Medulla oblongata (tissue), 1 donor: ENCODE data around the gene NUP62.

Experiments used
- DNase-seq: peaks from one replicate; pipeline ENCODE4 v3.0.0-alpha.2; 2015; ENCODE audit errors: extremely low spot score

Gene NUP62

GRCh38 chr19:49881186-49881585 is 48.1 kb downstream of the NUP62 start:
- DNase-seq = no peak

- no peak for DNase-seq
Observed at GRCh38 chr19:49880162-49880869, 49.0 kb downstream of the NUP62 start.

DNA sequence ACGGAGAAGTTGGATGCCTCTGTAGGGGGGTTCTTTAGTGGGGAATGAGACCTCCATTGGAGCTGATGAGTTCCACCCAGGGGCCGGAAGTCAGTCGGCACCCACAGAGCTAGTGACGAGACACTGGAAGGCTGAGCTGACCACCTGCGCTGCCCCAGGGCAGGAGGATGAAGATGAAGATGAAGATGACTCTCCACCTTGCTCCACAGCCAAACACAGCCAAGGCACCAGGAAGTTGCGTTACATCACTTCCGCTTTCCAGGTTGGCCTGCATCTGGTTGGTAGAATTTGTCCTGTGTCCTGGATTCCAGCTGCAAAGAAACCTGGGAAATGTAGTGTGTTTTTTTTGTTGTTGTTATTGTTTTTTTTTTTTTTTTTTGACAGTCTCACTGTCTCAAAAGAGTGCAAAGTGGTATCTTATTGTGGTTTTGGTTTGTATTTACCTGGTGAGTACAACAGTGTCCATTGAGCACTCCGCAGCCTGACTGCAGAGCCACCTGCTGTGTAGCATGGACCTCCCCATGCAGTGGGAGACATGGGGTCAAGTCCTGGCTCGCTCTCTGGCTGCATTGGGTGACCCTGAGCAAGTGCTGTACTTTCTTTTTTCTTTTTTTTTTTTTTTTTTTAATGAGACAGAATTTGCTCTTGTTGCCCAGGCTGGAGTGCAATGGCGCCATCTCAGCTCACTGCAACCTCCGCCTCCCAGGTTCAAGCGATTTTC is 49.9 kb downstream of the NUP62 start:
- no peak for DNase-seq

DNA sequence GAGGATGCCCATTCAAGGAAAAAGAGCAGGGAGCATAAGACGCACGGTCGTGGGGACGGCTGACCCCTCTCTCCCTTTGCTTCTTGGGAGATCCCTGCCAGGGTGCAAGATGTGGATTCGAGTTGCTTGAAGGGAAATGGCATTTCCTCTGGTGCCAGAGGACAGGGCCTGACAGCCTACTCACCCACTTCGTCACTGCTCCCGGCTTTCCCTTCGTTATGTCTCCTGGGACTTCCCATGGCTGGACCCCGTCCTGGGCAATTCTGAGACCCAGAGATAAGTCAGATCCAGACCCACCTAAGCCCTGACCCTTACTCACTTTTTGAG is 50.6 kb downstream of the NUP62 start:
- no peak for DNase-seq

DNA sequence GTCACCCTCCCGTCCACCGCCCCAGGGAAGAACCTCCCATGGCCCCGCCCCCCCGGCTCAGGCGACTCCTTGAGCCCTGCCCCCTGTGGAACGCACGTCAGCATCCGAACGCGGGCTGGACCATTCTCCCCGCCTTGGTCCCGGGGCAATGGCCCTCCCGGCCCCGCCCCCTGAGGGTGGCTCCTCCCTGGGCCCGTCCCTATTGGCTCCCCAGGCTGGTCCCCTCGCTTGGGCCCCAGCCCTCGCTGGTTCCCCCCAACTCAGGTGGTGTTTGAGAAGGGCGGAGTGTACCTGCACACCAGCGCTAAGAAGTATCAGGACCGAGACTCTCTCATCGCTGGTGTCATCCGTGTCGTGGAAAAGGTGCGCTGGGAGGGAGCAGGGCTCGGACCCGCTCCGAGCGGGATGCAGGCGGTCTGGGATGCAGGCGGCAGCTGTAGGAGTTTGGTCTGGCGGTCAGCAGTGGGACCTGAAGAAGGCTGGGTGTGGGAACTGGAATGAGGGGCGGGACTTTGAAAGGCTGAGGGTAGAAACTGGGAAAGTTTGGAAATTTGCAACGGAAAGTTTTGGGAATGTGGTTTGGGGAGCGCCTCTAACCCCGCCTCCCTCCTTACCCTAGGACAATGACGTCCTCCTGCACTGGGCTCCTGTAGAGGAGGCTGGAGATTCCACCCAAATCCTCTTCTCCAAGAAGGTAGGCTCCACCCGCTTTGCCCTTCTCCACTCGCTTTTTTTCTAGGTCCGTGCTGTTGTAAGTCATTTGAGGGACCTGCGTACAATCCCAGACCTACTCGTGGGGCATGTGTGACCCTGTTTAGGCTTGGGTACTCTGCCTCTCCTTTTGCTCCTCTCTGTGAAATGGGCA is 51.2 kb downstream of the NUP62 start:
- DNase-seq = peak; percentile 98

DNA sequence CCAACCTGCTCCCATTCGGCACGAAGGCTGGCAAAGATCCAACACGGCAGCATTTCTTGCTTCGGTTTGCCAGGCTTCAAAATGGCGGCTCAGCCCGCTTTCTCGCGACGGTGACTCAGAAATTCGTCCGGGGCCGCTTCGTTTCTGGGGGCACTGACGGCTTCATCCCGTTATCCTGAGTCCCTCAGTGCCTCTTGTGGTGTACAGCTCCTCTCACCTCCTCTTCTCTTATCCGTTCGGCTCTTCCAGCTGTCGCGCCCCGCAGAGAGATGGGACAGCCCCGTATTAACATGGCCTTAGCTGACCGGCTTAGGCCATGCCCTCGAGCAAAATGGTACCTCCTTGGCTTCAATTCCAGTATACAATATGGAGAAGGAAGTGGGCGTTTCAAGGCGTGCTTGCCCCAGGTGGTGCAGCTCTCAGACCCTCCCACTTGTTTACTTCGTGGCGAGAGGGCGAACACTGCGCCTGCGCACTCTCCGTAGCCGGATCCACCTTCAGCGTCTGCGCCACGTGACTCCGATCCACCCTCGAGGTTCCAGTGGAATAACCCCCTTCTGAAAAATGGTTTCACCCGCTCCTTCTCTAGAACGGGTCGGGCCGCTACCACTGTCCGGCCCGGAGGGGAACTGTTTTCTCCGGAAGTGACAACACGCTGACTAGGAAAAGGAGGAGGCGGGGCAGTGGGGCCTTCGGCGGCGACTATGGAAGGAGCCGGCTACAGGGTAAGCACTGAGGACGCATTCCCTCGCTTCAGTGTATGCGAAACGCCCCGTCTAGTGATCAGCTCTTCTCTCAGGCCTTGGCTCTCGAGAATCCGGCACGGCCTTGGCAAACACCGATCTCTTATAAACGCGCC is 52.1 kb downstream of the NUP62 start, which contains the start of the genes AKT1S1 and TBC1D17:
AKT1S1 (minus strand) TSS at position 336 of the 859 bp plus-strand sequence. CDS start 4,060 bp downstream, outside the sequence.
TBC1D17 (plus strand) TSS at position 683 of the 859 bp plus-strand sequence; CDS start at position 705, 22 bp downstream.
- DNase-seq = peak; percentile 100

DNA sequence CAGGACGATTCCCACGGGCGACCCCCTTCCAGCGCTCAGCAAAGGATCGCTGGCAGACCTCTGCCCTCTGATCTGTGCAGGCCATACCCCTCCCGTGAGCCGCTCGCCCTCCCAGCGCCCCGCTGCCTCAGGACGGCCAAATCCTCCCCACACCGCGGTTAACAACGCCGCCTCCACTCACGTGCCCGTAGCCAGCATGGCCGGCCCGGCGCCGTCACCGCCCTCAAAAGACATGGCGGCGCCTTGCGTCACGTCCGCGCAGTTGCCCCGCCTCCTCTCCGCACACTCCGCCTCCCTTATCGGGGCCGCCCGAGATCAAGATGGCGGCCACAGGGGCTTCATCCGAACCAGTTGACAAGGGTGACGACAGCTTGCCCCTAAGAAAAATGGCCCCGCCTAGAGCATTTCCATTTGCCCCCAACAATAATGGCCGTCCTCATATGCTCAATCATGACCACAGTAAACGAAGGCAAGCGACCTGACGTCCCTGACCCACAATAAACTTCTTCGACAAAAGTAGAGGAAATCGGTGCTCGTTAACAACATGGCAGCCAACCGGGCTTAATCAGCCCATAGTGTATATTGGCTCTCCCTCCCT is 52.8 kb downstream of the NUP62 start:
- peak; percentile 100 for DNase-seq

DNA sequence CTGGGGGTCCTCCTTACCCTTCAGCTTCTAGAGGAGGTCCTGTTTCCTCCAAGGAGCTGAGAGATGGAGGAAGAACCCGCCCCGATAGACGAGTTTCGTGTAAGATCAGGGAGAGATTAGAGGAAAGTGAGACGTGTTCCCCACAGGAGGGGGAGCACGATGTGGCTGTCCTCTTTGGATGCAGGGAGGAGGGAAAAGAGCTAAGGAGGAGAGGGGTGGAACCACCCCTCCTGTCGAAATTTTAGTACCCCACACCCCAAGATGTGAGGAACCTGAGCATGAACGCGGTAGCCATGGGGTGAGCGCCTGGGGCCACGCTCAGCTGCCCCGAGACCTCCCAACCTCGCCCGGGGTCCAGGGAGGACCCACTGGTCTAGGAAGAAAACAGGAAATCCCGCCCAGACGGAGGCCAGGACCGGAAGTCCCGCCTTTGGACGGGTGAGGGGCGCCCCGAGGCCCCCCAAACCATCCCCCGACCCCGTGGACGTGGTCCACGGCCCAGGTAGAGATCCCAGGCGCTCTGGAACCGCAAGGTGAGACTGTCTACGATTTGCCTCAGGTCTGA is 53.4 kb downstream of the NUP62 start:
- DNase-seq = peak; percentile 73

DNA sequence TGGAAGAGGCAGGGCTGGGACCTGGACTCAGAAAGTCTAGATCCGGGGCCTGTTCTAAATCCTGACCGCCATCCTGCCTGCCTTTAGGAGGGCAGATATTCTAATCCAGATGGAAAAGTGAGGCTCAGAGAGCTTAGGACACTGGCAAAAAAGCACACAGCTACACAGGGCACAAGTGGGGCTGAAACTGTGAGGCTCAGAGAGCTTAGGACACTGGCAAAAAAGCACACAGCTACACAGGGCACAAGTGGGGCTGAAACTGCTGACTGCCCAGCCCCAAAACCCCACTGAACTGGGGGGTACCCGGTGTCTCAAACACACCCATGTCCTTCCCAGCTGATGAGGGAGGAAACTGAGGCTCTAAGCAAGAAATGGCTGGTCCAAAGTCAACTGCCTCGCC is 54.1 kb downstream of the NUP62 start:
- DNase-seq = no peak

- no peak for DNase-seq
Observed at GRCh38 chr19:49874503-49875157, 54.7 kb downstream of the NUP62 start.

DNA sequence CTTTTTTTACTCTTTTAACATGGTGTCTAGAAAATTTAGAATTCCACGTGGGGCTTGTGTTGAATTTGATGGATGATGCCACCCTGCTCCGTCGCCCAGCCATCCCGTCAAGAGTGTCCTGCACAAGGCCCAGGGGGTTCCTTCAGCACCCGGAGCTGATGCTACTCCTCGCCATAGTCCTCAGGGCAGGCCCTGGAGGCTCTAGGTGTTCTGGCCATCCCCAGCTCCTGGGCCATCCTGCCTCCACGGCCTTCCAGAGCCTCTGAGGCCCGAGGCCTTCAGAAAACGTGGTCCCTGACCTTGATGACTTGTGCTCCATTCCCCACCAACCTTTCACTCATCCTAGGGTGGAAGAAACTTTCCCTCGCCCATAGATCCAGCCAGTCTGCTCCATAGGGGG is 55.5 kb downstream of the NUP62 start:
- DNase-seq = no peak

DNA sequence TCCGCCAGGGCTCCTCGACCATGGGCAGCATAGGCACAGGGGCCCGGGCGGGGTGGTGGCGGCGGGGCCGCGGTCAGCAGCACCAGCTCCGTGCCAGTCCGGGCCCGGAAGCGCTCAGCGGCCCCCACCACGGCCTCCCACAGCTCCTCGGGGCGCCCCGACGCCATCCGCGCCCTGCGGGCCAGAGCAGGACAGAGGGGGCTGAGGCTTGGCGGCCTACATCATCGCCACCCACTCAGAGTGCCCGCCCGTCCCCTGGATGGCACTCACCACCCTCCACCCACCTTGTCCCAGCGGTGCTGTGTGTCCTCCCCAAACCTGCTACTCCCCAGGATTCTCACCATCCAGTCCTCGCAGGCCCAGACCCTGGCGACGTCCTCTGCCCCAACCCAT is 56.2 kb downstream of the NUP62 start:
- DNase-seq = no peak

GRCh38 chr19:49872245-49873128 is 56.8 kb downstream of the NUP62 start:
- DNase-seq = no peak

DNA sequence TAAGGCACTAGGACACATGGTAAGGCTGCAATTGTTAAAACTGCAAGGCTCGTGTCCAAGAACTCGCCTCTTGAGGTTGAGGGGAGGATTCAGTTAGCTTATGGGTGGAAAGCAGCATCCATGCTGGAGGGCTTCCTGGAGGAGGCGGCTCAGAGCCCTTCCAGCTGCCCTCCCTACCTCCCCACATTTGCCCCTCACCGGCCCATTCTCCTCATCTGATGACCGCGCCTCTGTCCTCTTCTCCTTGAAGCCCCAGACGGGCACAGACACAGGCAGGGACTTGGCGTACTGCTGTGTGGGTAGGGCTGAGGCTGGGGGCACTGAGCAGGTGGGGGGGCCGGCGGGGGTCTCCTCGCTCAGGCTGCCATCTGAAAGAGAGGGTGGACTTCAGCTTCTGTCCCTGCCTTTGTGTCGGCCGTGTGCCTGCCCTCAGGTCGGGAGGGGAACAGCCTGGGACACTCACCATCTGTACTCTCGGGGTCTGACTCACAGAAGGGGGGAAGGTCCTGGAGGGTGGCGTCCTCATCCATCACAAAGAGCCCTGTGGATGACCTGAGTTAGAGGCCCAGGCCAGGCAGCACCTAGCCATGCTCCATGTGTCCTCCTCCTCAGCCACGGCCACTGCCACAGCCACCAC is 57.8 kb downstream of the NUP62 start:
- no peak for DNase-seq

- DNase-seq = no peak
Observed at GRCh38 chr19:49870309-49870901, 58.9 kb downstream of the NUP62 start.

DNA sequence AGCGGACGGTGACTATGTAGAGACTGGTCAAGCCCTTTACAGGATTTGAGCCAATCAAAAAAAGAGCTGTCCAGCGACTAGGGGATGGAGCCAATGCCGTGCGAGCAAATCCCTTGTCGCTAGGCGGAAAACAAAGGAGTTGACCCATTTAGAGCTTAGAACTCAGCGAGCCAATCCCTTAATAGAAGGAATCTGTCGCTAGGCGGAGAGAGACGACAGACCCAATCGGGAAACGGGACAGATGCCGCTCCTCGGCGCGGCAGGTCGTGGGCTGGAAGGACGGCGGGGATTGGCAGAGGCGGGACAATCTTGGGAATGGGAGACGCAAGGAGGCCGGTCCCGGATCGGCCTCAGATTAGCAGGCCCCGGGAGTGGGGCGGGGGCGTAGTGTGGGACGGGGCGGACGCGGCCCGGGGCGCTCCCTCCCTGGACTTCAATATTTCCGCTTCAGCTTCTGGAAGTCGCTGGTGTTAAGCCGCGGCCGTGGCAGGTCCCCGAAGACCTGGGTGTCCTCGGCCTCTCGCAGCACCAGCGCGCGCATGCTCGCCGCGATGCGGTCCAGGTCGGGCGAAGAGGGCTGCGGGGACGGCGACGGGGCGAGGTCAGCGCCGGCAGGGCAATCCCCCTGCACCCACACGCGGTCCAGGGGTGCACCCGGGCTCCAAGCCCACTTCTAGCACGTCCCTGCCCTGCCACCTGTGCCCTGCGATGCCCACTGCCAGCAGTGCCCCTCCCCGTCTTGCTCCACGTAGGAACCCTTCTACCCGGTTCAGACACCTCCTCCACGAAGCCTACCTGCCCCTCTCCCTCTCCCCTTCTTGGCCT is 59.6 kb downstream of the NUP62 start:
- DNase-seq = peak; percentile 100

DNA sequence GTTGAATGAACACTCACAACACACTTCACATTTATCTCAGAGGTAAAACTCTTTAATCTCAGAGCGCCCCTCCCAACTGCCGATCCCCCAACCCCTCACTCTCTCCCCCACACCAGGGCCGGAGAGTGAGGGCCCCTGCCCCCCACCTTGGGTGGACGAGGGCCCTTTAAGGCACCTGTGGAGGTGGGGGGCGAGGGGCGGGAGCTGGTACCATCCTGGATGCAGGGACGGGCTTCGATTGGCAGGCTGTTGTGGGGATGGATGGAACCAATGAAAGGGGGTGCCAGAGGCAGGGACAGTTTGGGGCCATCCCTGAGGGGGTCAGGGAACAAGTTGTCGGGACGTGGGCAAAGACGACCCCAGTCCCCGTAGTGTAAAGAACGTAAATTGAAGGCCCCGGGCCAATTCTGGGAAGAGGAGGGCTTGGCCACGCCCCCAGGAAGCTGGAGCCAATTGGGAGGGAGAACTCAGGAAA is 60.3 kb downstream of the NUP62 start:
- no peak for DNase-seq
